NT2/D1 (cell line): ENCODE measurements around the gene PAPPA2.

ENCODE experiments used
- DNase-seq: peaks from one replicate; pipeline ENCODE4 v3.0.0-alpha.2; 2011; ENCODE audit warnings: low read depth, low spot score
- H3K27me3 ChIP-seq: 2 replicates; pipeline ENCODE4 v1.6.0; 2011; ENCODE audit warnings: mild to moderate bottlenecking; ENCODE audit not compliant: insufficient read length, insufficient read depth
- H3K36me3 ChIP-seq: 2 replicates; pipeline ENCODE4 v1.6.1; 2011; ENCODE audit warnings: mild to moderate bottlenecking, low read length, mixed read lengths; ENCODE audit not compliant: insufficient read depth, insufficient read length
- H3K4me1 ChIP-seq: 2 replicates; pipeline ENCODE4 v1.5.1; 2011; ENCODE audit not compliant: insufficient read depth, insufficient read length
- H3K4me3 ChIP-seq: 2 replicates; pipeline ENCODE4 v1.5.1; 2011; ENCODE audit warnings: low read depth; ENCODE audit not compliant: insufficient read length
- H3K9ac ChIP-seq: 2 replicates; pipeline ENCODE4 v1.6.0; 2011; ENCODE audit warnings: low read depth; ENCODE audit not compliant: insufficient read length
- H3K9me3 ChIP-seq: 2 replicates; pipeline ENCODE4 v1.5.1; 2011; ENCODE audit warnings: mild to moderate bottlenecking, low read length; ENCODE audit not compliant: insufficient read depth
- SUZ12 ChIP-seq: IDR thresholded peaks from 2 replicates; pipeline ENCODE4 v1.6.1; 2011; ENCODE audit not compliant: insufficient read length, insufficient read depth; ENCODE audit errors: extremely low read depth
- YY1 ChIP-seq: IDR thresholded peaks from 2 replicates; pipeline ENCODE4 v1.6.1; 2011; ENCODE audit not compliant: insufficient read length, insufficient read depth
- ZNF274 ChIP-seq: IDR thresholded peaks from 2 replicates; pipeline ENCODE4 v1.6.1; 2011; ENCODE audit warnings: mild to moderate bottlenecking, low read depth, low read length

Gene PAPPA2

GRCh38 chr1:176850871-176851270, 387.9 kb downstream of the PAPPA2 start:
- H3K4me3 ChIP-seq: no peak overlapping the region

DNA sequence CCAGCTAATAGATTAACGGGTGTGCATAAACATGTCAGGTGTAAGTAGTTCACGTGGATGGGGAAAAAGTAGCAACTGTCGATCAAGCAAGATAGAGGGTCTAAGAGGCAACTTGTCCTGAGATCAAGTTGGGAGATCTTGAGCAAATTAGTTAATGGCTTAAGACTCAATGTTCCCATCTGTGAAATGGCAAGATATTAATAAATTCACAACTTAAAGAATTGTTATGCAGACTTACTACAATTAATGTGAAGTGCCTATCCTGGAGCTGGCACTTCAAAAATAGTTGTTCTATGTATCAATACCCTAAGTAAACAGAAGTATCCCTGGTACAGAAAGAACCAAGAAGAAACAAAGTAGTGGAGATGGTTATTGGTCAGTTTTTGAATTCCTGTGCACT, 389.1 kb downstream of the PAPPA2 start:
- H3K4me1 ChIP-seq: no peaks in the 10 kb centered on the region
- no peak overlapping the region for H3K4me3 ChIP-seq
- no peak for DNase-seq
- H3K36me3 ChIP-seq: no peaks in the 10 kb centered on the region
- no peak overlapping the region for H3K9ac ChIP-seq
- no peaks in the 10 kb centered on the region for H3K27me3 ChIP-seq
- no peak for TF ChIP-seq ZNF274
- TF ChIP-seq SUZ12: no peak
- TF ChIP-seq YY1: no peak
- H3K9me3 ChIP-seq: no peaks in the 10 kb centered on the region

More at GRCh38 chr1:176850871-176851270, 387.9 kb downstream of the PAPPA2 start:
- H3K36me3 ChIP-seq: no peaks in the 10 kb centered on the region
- DNase-seq: no peak
- H3K4me1 ChIP-seq: no peaks in the 10 kb centered on the region
- no peaks in the 10 kb centered on the region for H3K27me3 ChIP-seq
- TF ChIP-seq YY1 (no peak), SUZ12 (no peak), ZNF274 (no peak)
- H3K9me3 ChIP-seq: no peaks in the 10 kb centered on the region
- H3K9ac ChIP-seq: no peak overlapping the region

DNA sequence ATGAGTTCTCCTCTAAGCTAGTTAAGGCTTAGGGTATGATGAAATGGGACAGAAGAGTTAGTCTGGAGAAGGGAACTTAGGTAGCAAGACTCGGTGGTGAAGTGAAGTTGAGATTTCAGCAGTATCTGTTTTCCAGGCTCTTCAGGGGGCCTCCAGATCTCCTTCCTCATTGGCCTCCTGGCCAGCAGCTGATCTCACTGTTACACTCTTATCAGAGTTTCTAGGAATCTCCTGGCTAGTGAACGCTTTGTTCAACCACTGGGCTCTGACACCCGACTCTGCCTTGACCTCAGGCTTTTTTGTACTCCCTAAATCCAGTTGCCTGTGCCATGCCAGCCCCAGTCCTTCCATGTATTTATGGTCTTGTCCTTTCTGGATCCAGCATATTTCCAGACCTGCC, 390.5 kb downstream of the PAPPA2 start:
- TF ChIP-seq SUZ12 (no peak), ZNF274 (no peak), YY1 (no peak)
- H3K27me3 ChIP-seq: no peaks in the 10 kb centered on the region
- no peaks in the 10 kb centered on the region for H3K9me3 ChIP-seq
- H3K4me3 ChIP-seq: no peak overlapping the region
- H3K36me3 ChIP-seq: no peaks in the 10 kb centered on the region
- H3K4me1 ChIP-seq: no peaks in the 10 kb centered on the region
- no peak overlapping the region for H3K9ac ChIP-seq
- DNase-seq: no peak

DNA sequence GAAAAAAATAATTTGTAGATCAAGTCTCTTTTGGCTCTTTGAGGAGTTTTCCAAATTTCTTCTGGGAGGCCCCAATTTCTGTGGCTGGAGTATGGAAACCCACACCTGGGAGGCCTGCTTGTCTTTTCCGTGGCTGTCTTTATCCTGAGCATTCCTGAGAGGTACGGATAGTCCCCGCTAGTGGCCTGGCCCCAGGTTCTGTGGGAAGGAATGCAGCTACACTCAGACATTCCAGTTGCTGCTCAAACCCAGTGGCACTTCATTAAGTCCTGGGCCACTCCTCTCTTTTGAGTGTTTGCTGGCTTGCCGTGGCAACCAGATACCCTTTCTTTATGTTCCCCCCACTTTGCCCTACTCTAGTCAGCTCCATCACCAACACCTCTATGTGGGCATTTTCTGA, 391.1 kb downstream of the PAPPA2 start:
- TF ChIP-seq YY1 (no peak), ZNF274 (no peak), SUZ12 (no peak)
- no peak for DNase-seq

GRCh38 chr1:176854758-176855745, 392.1 kb downstream of the PAPPA2 start:
- Histone ChIP-seq H3K4me3 (no peak overlapping the region), H3K9ac (no peak overlapping the region), H3K4me1 (no peaks in the 10 kb centered on the region), H3K36me3 (no peaks in the 10 kb centered on the region), H3K27me3 (no peaks in the 10 kb centered on the region), H3K9me3 (no peaks in the 10 kb centered on the region)
- DNase-seq: no peak
- TF ChIP-seq YY1 (no peak), SUZ12 (no peak), ZNF274 (no peak)

More for the DNA sequence above, 391.1 kb downstream of the PAPPA2 start:
- Histone ChIP-seq H3K27me3 (no peaks in the 10 kb centered on the region), H3K9me3 (no peaks in the 10 kb centered on the region), H3K4me3 (no peak overlapping the region), H3K36me3 (no peaks in the 10 kb centered on the region), H3K4me1 (no peaks in the 10 kb centered on the region), H3K9ac (no peak overlapping the region)

GRCh38 chr1:176857632-176858031, 394.7 kb downstream of the PAPPA2 start:
- TF ChIP-seq YY1: no peak
- no peak for TF ChIP-seq ZNF274
- TF ChIP-seq SUZ12: no peak
- Histone ChIP-seq H3K9me3 (no peaks in the 10 kb centered on the region), H3K36me3 (no peaks in the 10 kb centered on the region), H3K27me3 (no peaks in the 10 kb centered on the region), H3K4me3 (no peak overlapping the region), H3K4me1 (no peaks in the 10 kb centered on the region), H3K9ac (no peak overlapping the region)
- DNase-seq: no peak

- Histone ChIP-seq H3K36me3 (no peaks in the 10 kb centered on the region), H3K4me3 (no peak overlapping the region), H3K9ac (no peak overlapping the region), H3K4me1 (no peaks in the 10 kb centered on the region), H3K27me3 (no peaks in the 10 kb centered on the region), H3K9me3 (no peaks in the 10 kb centered on the region)
- DNase-seq: no peak
- TF ChIP-seq ZNF274: no peak
- no peak for TF ChIP-seq YY1
- TF ChIP-seq SUZ12: no peak
These were observed 395.5 kb downstream of the PAPPA2 start for GRCh38 chr1:176858433-176858916.
